NB4 (cell line): ENCODE results near the gene SLCO2A1.

Experiments
- CTCF ChIP-seq: IDR thresholded peaks from one replicate; pipeline ENCODE4 v1.5.1; 2012; ENCODE audit warnings: low read depth, low read length
- MAX ChIP-seq: IDR thresholded peaks from 2 replicates; pipeline ENCODE4 v1.6.1; 2011; ENCODE audit warnings: low read depth, low read length
- MYC ChIP-seq: IDR thresholded peaks from 2 replicates; pipeline ENCODE4 v1.6.1; 2011; ENCODE audit warnings: low read depth, low read length
- POLR2A ChIP-seq: IDR thresholded peaks from 2 replicates; pipeline ENCODE4 v1.6.1; 2011; ENCODE audit warnings: mild to moderate bottlenecking; ENCODE audit not compliant: insufficient read length; ENCODE audit errors: extremely low read depth

GRCh38 chr3:133894353-133895207 is 135.1 kb downstream of the SLCO2A1 start:
- TF ChIP-seq MAX: no peak
- no peak for TF ChIP-seq CTCF
- TF ChIP-seq POLR2A: no peak
- TF ChIP-seq MYC: no peak
